T-helper 2 cell treated with Interferon-gamma antibody and Interleukin-4, amounts not matched to agents 5 μg/mL and 100 μg/mL, for 36 hours (primary cell): Measurements from ENCODE around the gene SNRPA1.
"Not testable (repeated sequence)": the region's sequence is repeated elsewhere in the genome, so short reads cannot be mapped to it uniquely, and the experiment has no call there.

ENCODE experiments used
- DNase-seq: peaks from one replicate; pipeline ENCODE4 v3.0.0; 2021; ENCODE audit warnings: low spot score
- H3K27ac Mint-ChIP-seq: one replicate; pipeline ENCODE4 v1.8.0; 2021; ENCODE audit warnings: mild to moderate bottlenecking, mixed read lengths
- H3K27me3 Mint-ChIP-seq: one replicate; pipeline ENCODE4 v1.8.0; 2021; ENCODE audit warnings: low read depth, mixed read lengths
- H3K36me3 Mint-ChIP-seq: one replicate; pipeline ENCODE4 v1.8.0; 2021; ENCODE audit warnings: low read depth, mixed read lengths
- H3K4me1 Mint-ChIP-seq: one replicate; pipeline ENCODE4 v1.8.0; 2021; ENCODE audit warnings: low read depth, mixed read lengths
- H3K4me3 Mint-ChIP-seq: one replicate; pipeline ENCODE4 v1.8.0; 2022; ENCODE audit warnings: mild to moderate bottlenecking, moderate library complexity, mixed read lengths
- H3K9me3 Mint-ChIP-seq: one replicate; pipeline ENCODE4 v1.8.0; 2021; ENCODE audit warnings: mixed read lengths

SNRPA1 gene

DNA sequence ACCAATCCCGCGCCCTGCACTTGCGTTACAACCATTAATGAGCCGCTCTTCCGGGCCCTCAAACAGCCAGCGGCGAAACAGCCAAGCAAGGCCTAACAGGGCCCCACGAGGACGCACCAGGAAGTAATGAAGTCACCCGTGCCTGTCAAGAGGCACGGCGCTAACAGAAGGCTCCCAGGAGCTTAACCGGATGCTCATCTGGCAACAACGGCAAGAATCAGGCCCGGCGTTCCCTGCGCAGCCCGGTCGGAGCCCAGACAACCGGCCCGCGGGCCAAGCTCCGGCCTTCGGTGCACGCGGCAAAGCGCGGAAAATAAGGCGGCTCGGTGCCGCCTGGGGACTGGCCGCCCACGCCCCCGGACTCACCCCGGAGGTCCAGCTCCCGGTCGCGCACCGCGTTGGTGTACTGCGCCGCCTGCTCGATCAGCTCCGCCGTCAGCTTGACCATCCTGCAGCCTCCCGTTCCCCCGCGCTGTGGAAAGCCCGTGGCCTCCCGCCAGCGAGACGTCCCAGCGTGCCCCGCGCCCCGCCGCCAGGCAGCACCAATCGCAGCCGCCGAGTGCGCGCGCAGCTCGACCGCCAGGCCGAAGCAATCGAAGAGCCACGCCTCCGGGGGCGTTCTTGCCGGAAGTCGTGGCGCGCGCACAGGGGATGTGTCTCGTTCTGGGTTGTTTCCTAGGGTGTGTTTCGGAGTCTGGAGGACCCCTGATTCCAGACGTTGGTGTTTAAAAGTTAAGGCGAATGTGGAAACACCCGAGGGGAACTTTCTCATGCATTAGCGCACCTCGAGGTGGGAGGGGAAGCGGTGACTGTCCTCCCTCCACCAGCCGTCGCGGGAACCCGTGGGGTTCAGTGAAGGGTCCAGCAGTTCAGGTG lies at the start of gene SNRPA1:
TSS of gene SNRPA1 (minus strand) at position 518 of the 876 bp plus-strand sequence. CDS start at position 448, 70 bp downstream.
- Mint-ChIP-seq H3K27me3 (no peaks in the 10 kb centered on the region), H3K27ac (peak within 1 kb of the TSS; percentile 97), H3K4me3 (peak within 1 kb of the TSS; percentile 97), H3K4me1 (peaks cover 33% of the 10 kb centered on the region), H3K9me3 (no peaks in the 10 kb centered on the region), H3K36me3 (peaks cover 30% of the 10 kb centered on the region)
- DNase-seq, result peak; percentile 99

DNA sequence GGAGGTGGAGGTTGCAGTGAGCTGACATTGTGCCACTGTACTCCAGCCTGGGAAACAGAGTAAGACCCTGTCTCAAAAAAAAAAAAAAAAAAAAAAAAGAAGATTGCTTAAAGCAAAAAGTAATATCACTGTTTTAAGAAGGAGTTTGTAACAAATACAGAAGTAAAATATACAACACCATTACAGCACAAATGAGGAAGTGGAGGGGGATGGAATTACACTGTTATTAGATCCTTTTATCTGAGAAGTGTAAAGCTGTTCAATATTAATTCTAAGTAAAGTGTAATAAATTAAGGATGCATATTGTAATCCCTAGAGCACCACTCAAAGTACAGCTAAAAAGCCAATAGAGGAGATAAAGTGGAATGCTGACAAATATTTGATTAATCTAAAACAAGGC lies 47.0 kb upstream of the SNRPA1 start:
- no peak overlapping the region for H3K4me3 Mint-ChIP-seq
- no peaks in the 10 kb centered on the region for H3K4me1 Mint-ChIP-seq
- peaks cover 3% of the 10 kb centered on the region for H3K9me3 Mint-ChIP-seq
- no peaks in the 10 kb centered on the region for H3K36me3 Mint-ChIP-seq
- H3K27ac Mint-ChIP-seq, result no peak overlapping the region
- DNase-seq, result no peak
- H3K27me3 Mint-ChIP-seq, result peaks cover 29% of the 10 kb centered on the region

GRCh38 chr15:101338502-101339057 lies 43.5 kb upstream of the SNRPA1 start:
- peaks cover 3% of the 10 kb centered on the region for H3K4me1 Mint-ChIP-seq
- no peak for DNase-seq
- H3K27ac Mint-ChIP-seq, result no peak overlapping the region
- H3K9me3 Mint-ChIP-seq, result peaks cover 10% of the 10 kb centered on the region
- H3K27me3 Mint-ChIP-seq, result peaks cover 18% of the 10 kb centered on the region
- no peak overlapping the region for H3K4me3 Mint-ChIP-seq
- no peaks in the 10 kb centered on the region for H3K36me3 Mint-ChIP-seq

GRCh38 chr15:101337976-101338375 lies 42.9 kb upstream of the SNRPA1 start:
- peaks cover 16% of the 10 kb centered on the region for H3K9me3 Mint-ChIP-seq
- H3K4me1 Mint-ChIP-seq, result peaks cover 3% of the 10 kb centered on the region

DNA sequence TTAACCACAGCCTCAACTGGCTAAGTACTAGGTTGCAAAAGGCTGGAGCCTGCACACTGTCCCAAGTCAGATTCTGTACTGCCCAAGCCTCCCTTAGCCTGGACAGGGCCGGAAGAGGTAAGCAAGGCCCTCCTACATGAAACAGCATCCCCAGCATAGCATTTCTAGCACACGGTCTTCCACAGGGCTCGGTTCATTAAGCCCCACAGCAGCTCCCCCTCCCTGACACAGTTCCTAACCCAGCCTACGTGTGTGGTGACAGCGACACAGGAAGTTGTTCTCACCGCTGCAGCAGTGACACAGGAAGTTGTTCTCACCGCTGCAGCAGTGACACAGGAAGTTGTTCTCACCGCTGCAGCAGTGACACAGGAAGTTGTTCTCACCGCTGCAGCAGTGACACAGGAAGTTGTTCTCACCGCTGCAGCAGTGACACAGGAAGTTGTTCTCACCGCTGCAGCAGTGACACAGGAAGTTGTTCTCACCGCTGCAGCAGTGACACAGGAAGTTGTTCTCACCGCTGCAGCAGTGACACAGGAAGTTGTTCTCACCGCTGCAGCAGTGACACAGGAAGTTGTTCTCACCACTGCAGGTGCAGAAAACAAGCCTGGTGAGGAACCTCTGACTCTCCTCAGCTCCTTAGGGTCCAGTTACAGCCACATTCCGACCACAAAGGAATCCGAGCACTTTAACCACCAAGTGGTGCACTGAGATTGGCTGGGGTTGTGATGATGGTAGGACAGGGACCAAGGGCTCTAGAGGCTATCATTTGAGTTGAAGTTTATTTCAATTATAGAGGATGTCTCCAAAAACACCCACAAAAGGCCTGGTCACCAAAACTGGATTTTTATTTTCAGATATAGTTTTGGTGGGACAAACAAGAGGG lies 39.1 kb upstream of the SNRPA1 start:
- Mint-ChIP-seq H3K9me3 (peaks cover 23% of the 10 kb centered on the region), H3K27ac (peak overlapping the region; percentile 92)
- not testable (repeated sequence) for H3K27me3 Mint-ChIP-seq, H3K4me1 Mint-ChIP-seq, H3K4me3 Mint-ChIP-seq, H3K36me3 Mint-ChIP-seq
- DNase-seq, result peak; percentile 46

More at GRCh38 chr15:101337976-101338375, 42.9 kb upstream of the SNRPA1 start:
- H3K4me3 Mint-ChIP-seq, result no peak overlapping the region
- no peak overlapping the region for H3K27ac Mint-ChIP-seq
- peaks cover 4% of the 10 kb centered on the region for H3K36me3 Mint-ChIP-seq
- no peak for DNase-seq
- H3K27me3 Mint-ChIP-seq, result peaks cover 14% of the 10 kb centered on the region

GRCh38 chr15:101332061-101332467 lies 37.0 kb upstream of the SNRPA1 start:
- Mint-ChIP-seq H3K36me3 (peaks cover 6% of the 10 kb centered on the region), H3K4me3 (no peak overlapping the region), H3K27ac (no peak overlapping the region), H3K9me3 (peaks cover 20% of the 10 kb centered on the region), H3K4me1 (peaks cover 3% of the 10 kb centered on the region), H3K27me3 (peaks cover 4% of the 10 kb centered on the region)
- no peak for DNase-seq

DNA sequence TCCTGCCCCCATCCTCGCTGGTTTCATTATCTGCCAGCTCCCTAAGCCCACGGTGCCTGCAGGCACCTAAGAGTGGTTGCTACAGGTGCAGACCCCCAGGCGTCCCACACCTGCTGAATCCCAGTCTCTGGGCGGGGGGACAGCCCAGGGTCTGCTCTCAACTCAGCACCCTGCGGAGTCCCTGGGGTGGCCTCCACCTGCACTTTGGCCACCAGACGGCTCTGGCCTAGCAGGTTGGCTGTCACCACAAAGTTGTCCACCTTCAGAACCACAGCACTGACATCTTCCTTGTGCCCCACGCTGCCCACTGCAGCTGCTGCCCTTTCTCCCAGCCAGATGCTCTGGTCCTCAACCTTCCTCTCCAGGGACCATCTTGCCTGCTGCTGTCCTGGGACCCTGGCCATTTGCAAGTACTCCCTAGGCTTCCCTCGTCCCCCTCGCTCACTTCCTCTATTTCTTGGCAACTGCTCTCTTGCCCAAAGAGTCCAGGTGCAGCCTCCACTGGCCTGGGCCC lies 34.9 kb upstream of the SNRPA1 start:
- Mint-ChIP-seq H3K36me3 (peaks cover 6% of the 10 kb centered on the region), H3K27me3 (peaks cover 4% of the 10 kb centered on the region), H3K9me3 (peaks cover 16% of the 10 kb centered on the region), H3K4me1 (peaks cover 3% of the 10 kb centered on the region), H3K4me3 (no peak overlapping the region), H3K27ac (no peak overlapping the region)
- no peak for DNase-seq

- H3K27ac Mint-ChIP-seq, result no peak overlapping the region
- DNase-seq, result no peak
Observed at GRCh38 chr15:101329309-101329863, 34.3 kb upstream of the SNRPA1 start.

GRCh38 chr15:101328001-101328400 lies 33.0 kb upstream of the SNRPA1 start:
- H3K36me3 Mint-ChIP-seq, result peaks cover 2% of the 10 kb centered on the region
- no peak overlapping the region for H3K27ac Mint-ChIP-seq
- no peak overlapping the region for H3K4me3 Mint-ChIP-seq
- peaks cover 8% of the 10 kb centered on the region for H3K9me3 Mint-ChIP-seq
- peaks cover 4% of the 10 kb centered on the region for H3K27me3 Mint-ChIP-seq
- no peak for DNase-seq
- no peaks in the 10 kb centered on the region for H3K4me1 Mint-ChIP-seq

More at GRCh38 chr15:101329309-101329863, 34.3 kb upstream of the SNRPA1 start:
- H3K4me1 Mint-ChIP-seq, result no peaks in the 10 kb centered on the region
- H3K4me3 Mint-ChIP-seq, result no peak overlapping the region
- H3K36me3 Mint-ChIP-seq, result peaks cover 6% of the 10 kb centered on the region
- H3K27me3 Mint-ChIP-seq, result peaks cover 4% of the 10 kb centered on the region
- H3K9me3 Mint-ChIP-seq, result peaks cover 16% of the 10 kb centered on the region

DNA sequence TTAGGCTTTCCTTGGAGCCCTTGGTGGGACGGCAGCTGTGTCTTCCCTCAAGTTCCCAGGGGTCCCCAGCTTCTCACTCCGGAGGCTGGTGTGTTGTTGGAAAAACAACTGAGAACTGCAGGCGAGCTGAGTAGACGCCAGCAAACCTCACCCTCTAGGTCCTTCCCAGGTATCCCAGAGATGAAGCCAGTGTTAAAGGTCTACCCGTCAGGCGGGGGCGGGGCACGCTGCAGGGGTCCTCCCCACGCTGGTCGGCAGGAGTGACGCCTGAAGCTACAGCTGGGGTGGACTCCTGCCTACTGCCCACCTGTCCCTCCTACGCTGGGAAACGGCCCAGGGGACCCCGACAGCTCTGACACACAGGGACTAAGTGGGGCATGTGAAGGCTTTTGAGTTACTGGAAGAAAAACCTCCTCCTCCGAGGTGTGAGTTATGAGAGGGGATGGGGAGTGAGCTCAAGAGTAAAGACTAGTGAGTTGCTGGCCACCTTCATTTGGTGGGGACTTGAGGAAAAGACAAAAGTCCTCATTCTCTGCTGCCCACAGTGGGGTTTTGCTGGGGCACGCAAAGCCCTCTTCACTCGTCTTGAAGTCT lies 32.2 kb upstream of the SNRPA1 start:
- H3K9me3 Mint-ChIP-seq, result peaks cover 3% of the 10 kb centered on the region
- H3K4me1 Mint-ChIP-seq, result no peaks in the 10 kb centered on the region
- DNase-seq, result no peak
- H3K36me3 Mint-ChIP-seq, result no peaks in the 10 kb centered on the region
- no peak overlapping the region for H3K27ac Mint-ChIP-seq
- H3K4me3 Mint-ChIP-seq, result no peak overlapping the region
- H3K27me3 Mint-ChIP-seq, result peaks cover 4% of the 10 kb centered on the region

DNA sequence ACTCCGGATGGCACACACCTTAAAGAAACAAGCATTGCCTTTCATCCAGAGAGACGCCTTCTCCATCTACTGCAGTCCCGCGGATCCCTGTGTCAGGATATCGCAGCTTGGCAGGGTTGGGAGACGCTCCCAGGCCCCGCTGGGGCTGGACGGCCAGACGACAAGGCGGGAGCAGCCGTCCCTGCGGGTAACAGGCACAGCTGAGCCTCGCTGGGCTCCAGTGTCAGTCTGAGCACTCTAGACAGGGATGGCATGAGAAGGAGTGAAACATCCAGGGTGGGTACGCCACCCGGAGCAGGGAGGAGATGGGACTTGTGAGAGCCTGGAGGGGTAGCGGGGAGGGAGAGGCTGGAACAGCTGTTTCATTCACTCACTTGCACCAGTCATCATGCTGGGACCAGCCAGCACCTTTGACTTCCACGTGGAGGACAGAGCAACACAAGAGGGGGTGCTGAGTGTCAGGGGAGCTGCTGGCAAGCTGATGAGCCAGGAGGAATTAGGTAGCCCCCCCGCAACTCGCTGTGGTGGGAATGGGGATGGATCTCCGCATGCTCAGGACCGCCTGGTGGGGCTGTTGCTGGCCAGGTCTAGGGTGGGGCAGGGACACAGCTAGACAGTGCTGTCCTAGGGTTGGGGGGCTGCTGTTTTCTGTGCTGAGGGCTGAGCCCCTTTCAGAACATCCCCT lies 31.6 kb upstream of the SNRPA1 start:
- no peak for DNase-seq
- H3K27me3 Mint-ChIP-seq, result peaks cover 4% of the 10 kb centered on the region
- H3K4me3 Mint-ChIP-seq, result no peak overlapping the region
- H3K4me1 Mint-ChIP-seq, result no peaks in the 10 kb centered on the region
- no peaks in the 10 kb centered on the region for H3K36me3 Mint-ChIP-seq
- H3K27ac Mint-ChIP-seq, result no peak overlapping the region
- H3K9me3 Mint-ChIP-seq, result no peaks in the 10 kb centered on the region

DNA sequence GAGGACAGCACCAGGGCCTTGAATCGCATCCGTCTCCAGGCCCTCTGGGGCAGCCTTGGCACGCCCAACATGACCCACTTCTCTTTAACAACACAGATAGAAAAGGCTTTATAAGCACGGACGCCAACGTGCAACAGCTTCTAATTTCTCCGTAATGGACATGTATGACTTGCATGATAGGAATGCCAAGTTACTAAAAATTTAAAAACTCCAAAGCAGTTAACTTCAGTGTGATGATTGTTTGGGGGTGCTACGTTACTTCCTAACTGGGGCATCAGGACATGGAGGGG lies 30.9 kb upstream of the SNRPA1 start:
- no peak for DNase-seq
- H3K9me3 Mint-ChIP-seq, result no peaks in the 10 kb centered on the region
- no peak overlapping the region for H3K4me3 Mint-ChIP-seq
- no peaks in the 10 kb centered on the region for H3K36me3 Mint-ChIP-seq
- no peak overlapping the region for H3K27ac Mint-ChIP-seq
- peaks cover 4% of the 10 kb centered on the region for H3K27me3 Mint-ChIP-seq
- peaks cover 4% of the 10 kb centered on the region for H3K4me1 Mint-ChIP-seq
